Cardiac fibroblast (primary cell): ENCODE data around the gene FAM107B.

Experiments used
- DNase-seq, 2 donors: peaks; one replicate each; pipeline versions ENCODE4 v3.0.0 to v3.0.0-alpha.2; 2010; ENCODE audit warnings: low read depth in 2 of 2
- H3K4me3 ChIP-seq, 2 donors: replicated peaks in 1 of 2; 1 replicate in 1 of 2; 2 replicates in 1 of 2; pipeline ENCODE4 v1.5.1; 2011; ENCODE audit warnings: low read depth in 2 of 2, low read length in 2 of 2, mild to moderate bottlenecking in 2 of 2, moderate library complexity in 1 of 2
- CTCF ChIP-seq: IDR thresholded peaks from one replicate; pipeline ENCODE4 v1.5.1; 2011; ENCODE audit warnings: low read depth, mild to moderate bottlenecking, low read length, inconsistent platforms

FAM107B gene

GRCh38 chr10:14579405-14579804, 195.3 kb downstream of the FAM107B start:
- peak; percentile 43 to 58 for DNase-seq
- H3K4me3 ChIP-seq: no peak overlapping the region

GRCh38 chr10:14578060-14578952, 196.4 kb downstream of the FAM107B start:
- peak overlapping the region; percentile 6 to 24 for H3K4me3 ChIP-seq
- no peak for TF ChIP-seq CTCF
- peak; percentile 73 to 77 for DNase-seq

More at GRCh38 chr10:14579405-14579804, 195.3 kb downstream of the FAM107B start:
- TF ChIP-seq CTCF: no peak

GRCh38 chr10:14574885-14575284, 199.8 kb downstream of the FAM107B start:
- TF ChIP-seq CTCF: no peak
- no peak for DNase-seq
- no peak overlapping the region for H3K4me3 ChIP-seq

GRCh38 chr10:14574291-14574690, 200.4 kb downstream of the FAM107B start:
- no peak for TF ChIP-seq CTCF
- no peak for DNase-seq
- H3K4me3 ChIP-seq: no peak overlapping the region

GRCh38 chr10:14573666-14574261, 200.9 kb downstream of the FAM107B start:
- DNase-seq: peak; percentile 39 to 82
- H3K4me3 ChIP-seq: no peak overlapping the region
- no peak for TF ChIP-seq CTCF

GRCh38 chr10:14572811-14573210, 201.9 kb downstream of the FAM107B start:
- H3K4me3 ChIP-seq: no peak overlapping the region
- DNase-seq: no peak
- no peak for TF ChIP-seq CTCF
